ENCODE data around the gene ROBO4.

GRCh38 chr11:124891373-124891861, 6.2 kb downstream of the ROBO4 start:
- TF ChIP-seq POLR2A (IDR thresholded peaks at IDR 0.05) (no peak), CTCF (IDR thresholded peaks at IDR 0.05) (no peak)
